Measurements from ENCODE around the gene THAP4. TPM values are rescaled to one million over a fixed set of nuclear protein-coding genes. Genes with fewer than 3 reads are reported as not detected.
A peak's percentile ranks its signal among the peaks of the same experiment; 100 is the strongest.

Gene THAP4
- polyA plus RNA-seq, 1 of the 3 experiments (the other 2 are of a cell fraction), result 64.7 TPM

- TF ChIP-seq USF2 (IDR thresholded peaks at IDR 0.05; ENCODE audit: borderline replicate concordance, low read depth, low read length), result no peak
- TF ChIP-seq RAD21 (IDR thresholded peaks at IDR 0.05; ENCODE audit: low read length), result peak; percentile 81
- no peak for TF ChIP-seq TAF1 (IDR thresholded peaks at IDR 0.05; ENCODE audit: borderline replicate concordance, low read depth, low read length)
- peak; percentile 68 for TF ChIP-seq SMC3 (IDR thresholded peaks at IDR 0.05; ENCODE audit: low read depth, low read length)
- no peak for TF ChIP-seq YY1 (IDR thresholded peaks at IDR 0.05; ENCODE audit: low read depth)
- TF ChIP-seq USF1 (IDR thresholded peaks at IDR 0.05; ENCODE audit: borderline replicate concordance, low read depth), result no peak
- TF ChIP-seq FOXM1 (IDR thresholded peaks at IDR 0.05; ENCODE audit: low read depth), result no peak
- no peak for TF ChIP-seq FOSL2 (IDR thresholded peaks at IDR 0.05; ENCODE audit: borderline replicate concordance, low read depth)
- no peak for TF ChIP-seq RFX5 (IDR thresholded peaks at IDR 0.05; ENCODE audit: low read length)
- TF ChIP-seq MEF2A (IDR thresholded peaks at IDR 0.05; ENCODE audit: borderline replicate concordance, low read depth), result no peak
- no peak for TF ChIP-seq RXRA (IDR thresholded peaks at IDR 0.05; ENCODE audit: borderline replicate concordance, low read depth)
- TF ChIP-seq CTCF (IDR thresholded peaks at IDR 0.05), result peak; percentile 66
- no peak for TF ChIP-seq TEAD4 (IDR thresholded peaks at IDR 0.05; ENCODE audit: borderline replicate concordance, insufficient read depth)
- TF ChIP-seq CHD2 (IDR thresholded peaks at IDR 0.05; ENCODE audit: low read length, partially characterized antibody), result no peak
These were observed 22.3 kb upstream of the THAP4 start (continued) for GRCh38 chr2:241659150-241659739.

- Histone ChIP-seq H3K36me3 (replicated peaks in 1 of 2; ENCODE audit: control insufficient read depth in 1 of 2, insufficient read depth in 2 of 2, low read length in 1 of 2) (peaks cover 22 to 50% of the 10 kb centered on the region in 2 experiments), H3K9me2 (no peaks in the 10 kb centered on the region), H3K9me3 (no peaks in the 10 kb centered on the region), H3K9ac (no peak overlapping the region), H3K4me1 (ENCODE audit: control insufficient read depth in 1 of 2, insufficient read depth in 2 of 2, low read depth in 1 of 2, low read length in 1 of 2) (no peaks in the 10 kb centered on the region), H2AFZ (ENCODE audit: low read depth) (no peak overlapping the region), H3K27me3 (ENCODE audit: insufficient read depth) (no peaks in the 10 kb centered on the region), H3K4me3 (ENCODE audit: low read depth in 2 of 2, low read length in 1 of 2) (no peak overlapping the region), H3K79me2 (ENCODE audit: insufficient read depth) (peaks cover 3% of the 10 kb centered on the region; the same call in 1 of the 2 replicates), H3K4me2 (no peak overlapping the region), H3K27ac (ENCODE audit: low read depth in 2 of 2, low read length in 1 of 2) (no peak overlapping the region), H3F3A (replicated peaks; ENCODE audit: insufficient read depth) (peaks cover 7% of the 10 kb centered on the region), H4K20me1 (ENCODE audit: insufficient read depth) (peaks cover 4% of the 10 kb centered on the region; the same call in 1 of the 2 replicates)
- ChIA-PET CTCF (interaction anchor here (0.7 to 7.5 kb wide), 16 partner anchors 12 to 807 kb away, joined by 3 to 77 read pairs (median 5); partner anchors contain the start of gene ATG4B), POLR2A (no interaction called here)
- WGBS (ENCODE audit: low lambda C conversion rate), result 90% methylated on average over 4 of the region's 5 CpGs
- DNase-seq, result no peak
- TF ChIP-seq SMC3 (IDR thresholded peaks at IDR 0.05; ENCODE audit: low read depth, low read length), result no peak
- TF ChIP-seq TAF1 (IDR thresholded peaks at IDR 0.05; ENCODE audit: borderline replicate concordance, low read depth, low read length), result no peak
- TF ChIP-seq IRF3 (IDR thresholded peaks at IDR 0.05; ENCODE audit: low read depth, low read length), result no peak
- TF ChIP-seq RXRA (IDR thresholded peaks at IDR 0.05; ENCODE audit: borderline replicate concordance, low read depth), result no peak
- TF ChIP-seq FOSL2 (IDR thresholded peaks at IDR 0.05; ENCODE audit: borderline replicate concordance, low read depth), result no peak
- no peak for TF ChIP-seq TEAD4 (IDR thresholded peaks at IDR 0.05; ENCODE audit: borderline replicate concordance, insufficient read depth)
- TF ChIP-seq YY1 (IDR thresholded peaks at IDR 0.05; ENCODE audit: low read depth), result no peak
- TF ChIP-seq GABPA (IDR thresholded peaks at IDR 0.05; ENCODE audit: low read depth), result no peak
- no peak for TF ChIP-seq MXI1 (IDR thresholded peaks at IDR 0.05; ENCODE audit: low read depth, low read length)
- no peak for TF ChIP-seq NRF1 (IDR thresholded peaks at IDR 0.05; ENCODE audit: low read depth, low read length)
- no peak for TF ChIP-seq RCOR1 (IDR thresholded peaks at IDR 0.05; ENCODE audit: low read length)
- no peak for TF ChIP-seq REST (IDR thresholded peaks at IDR 0.05; ENCODE audit: low read depth, low read length)
These were observed 21.3 kb upstream of the THAP4 start for GRCh38 chr2:241658296-241658695.
